SK-N-SH (cell line): Measurements from ENCODE around the gene LCA5L.

ENCODE experiments used
- EP300 ChIP-seq, 2 experiments: IDR thresholded peaks; 2 replicates each; pipeline versions ENCODE4 v1.4.0 to v1.6.1; 2012; ENCODE audit warnings: borderline replicate concordance in 1 of 2, low read depth in 1 of 2, low read length in 1 of 2
- GABPA ChIP-seq: IDR thresholded peaks from 2 replicates; pipeline ENCODE4 v1.4.0; 2012; ENCODE audit warnings: low read depth, mild to moderate bottlenecking
- POLR2AphosphoS5 ChIP-seq: IDR thresholded peaks from 2 replicates; pipeline ENCODE4 v1.6.1; 2012; ENCODE audit warnings: low read depth, low read length
- REST ChIP-seq: IDR thresholded peaks from 2 replicates; pipeline ENCODE4 v1.6.1; 2012; ENCODE audit warnings: mild to moderate bottlenecking, low read depth, low read length, moderate library complexity
- RFX5 ChIP-seq: IDR thresholded peaks from 2 replicates; pipeline ENCODE4 v1.6.1; 2012; ENCODE audit warnings: mild to moderate bottlenecking, improper control_type of control experiment, low read length
- SIN3A ChIP-seq: IDR thresholded peaks from 2 replicates; pipeline ENCODE4 v1.6.1; 2012; ENCODE audit warnings: low read depth, mild to moderate bottlenecking, low read length, moderate library complexity, borderline replicate concordance
- SMC3 ChIP-seq: IDR thresholded peaks from 2 replicates; pipeline ENCODE4 v1.6.1; 2012; ENCODE audit warnings: low read depth, low read length, improper control_type of control experiment
- TAF1 ChIP-seq: IDR thresholded peaks from 2 replicates; pipeline ENCODE4 v1.6.1; 2012; ENCODE audit warnings: low read depth, mild to moderate bottlenecking, low read length, moderate library complexity, borderline replicate concordance
- YY1 ChIP-seq: IDR thresholded peaks from 2 replicates; pipeline ENCODE4 v1.4.0; 2012; ENCODE audit warnings: low read depth, mild to moderate bottlenecking
- TF ChIP-seq, protein P1 (sequence below): fragments of 200-600 bp; sonication (generic); IDR thresholded peaks from 2 replicates; pipeline ENCODE4 v1.6.1; 2017; ENCODE audit warnings: antibody characterized with exemption, mild to moderate bottlenecking, moderate library complexity
- TF ChIP-seq, protein P2 (sequence below): IDR thresholded peaks from 2 replicates; pipeline ENCODE4 v1.4.0; 2012; ENCODE audit warnings: low read depth
- TF ChIP-seq, protein P3 (sequence below): IDR thresholded peaks from 2 replicates; pipeline ENCODE4 v1.4.0; 2012; ENCODE audit warnings: low read depth, borderline replicate concordance

- TF ChIP-seq GABPA (no peak), REST (no peak), TAF1 (no peak), POLR2AphosphoS5 (no peak), SIN3A (no peak), EP300 (IDR thresholded peaks at IDR 0.05; ENCODE audit: borderline replicate concordance in 1 of 2, low read depth in 1 of 2, low read length in 1 of 2) (no peak), YY1 (no peak), SMC3 (no peak), RFX5 (no peak)
- TF ChIP-seq, protein P1, sequence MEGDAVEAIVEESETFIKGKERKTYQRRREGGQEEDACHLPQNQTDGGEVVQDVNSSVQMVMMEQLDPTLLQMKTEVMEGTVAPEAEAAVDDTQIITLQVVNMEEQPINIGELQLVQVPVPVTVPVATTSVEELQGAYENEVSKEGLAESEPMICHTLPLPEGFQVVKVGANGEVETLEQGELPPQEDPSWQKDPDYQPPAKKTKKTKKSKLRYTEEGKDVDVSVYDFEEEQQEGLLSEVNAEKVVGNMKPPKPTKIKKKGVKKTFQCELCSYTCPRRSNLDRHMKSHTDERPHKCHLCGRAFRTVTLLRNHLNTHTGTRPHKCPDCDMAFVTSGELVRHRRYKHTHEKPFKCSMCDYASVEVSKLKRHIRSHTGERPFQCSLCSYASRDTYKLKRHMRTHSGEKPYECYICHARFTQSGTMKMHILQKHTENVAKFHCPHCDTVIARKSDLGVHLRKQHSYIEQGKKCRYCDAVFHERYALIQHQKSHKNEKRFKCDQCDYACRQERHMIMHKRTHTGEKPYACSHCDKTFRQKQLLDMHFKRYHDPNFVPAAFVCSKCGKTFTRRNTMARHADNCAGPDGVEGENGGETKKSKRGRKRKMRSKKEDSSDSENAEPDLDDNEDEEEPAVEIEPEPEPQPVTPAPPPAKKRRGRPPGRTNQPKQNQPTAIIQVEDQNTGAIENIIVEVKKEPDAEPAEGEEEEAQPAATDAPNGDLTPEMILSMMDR, result no peak
- TF ChIP-seq, protein P2, sequence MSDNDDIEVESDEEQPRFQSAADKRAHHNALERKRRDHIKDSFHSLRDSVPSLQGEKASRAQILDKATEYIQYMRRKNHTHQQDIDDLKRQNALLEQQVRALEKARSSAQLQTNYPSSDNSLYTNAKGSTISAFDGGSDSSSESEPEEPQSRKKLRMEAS, result no peak
- TF ChIP-seq, protein P3, sequence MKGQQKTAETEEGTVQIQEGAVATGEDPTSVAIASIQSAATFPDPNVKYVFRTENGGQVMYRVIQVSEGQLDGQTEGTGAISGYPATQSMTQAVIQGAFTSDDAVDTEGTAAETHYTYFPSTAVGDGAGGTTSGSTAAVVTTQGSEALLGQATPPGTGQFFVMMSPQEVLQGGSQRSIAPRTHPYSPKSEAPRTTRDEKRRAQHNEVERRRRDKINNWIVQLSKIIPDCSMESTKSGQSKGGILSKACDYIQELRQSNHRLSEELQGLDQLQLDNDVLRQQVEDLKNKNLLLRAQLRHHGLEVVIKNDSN, result no peak
Measured at GRCh38 chr21:39480271-39480670, 34.7 kb upstream of the LCA5L start.
